Right lobe of liver (tissue), 6 donors: Measurements from ENCODE around the gene CREB3L2. TPM values are rescaled to one million over a fixed set of nuclear protein-coding genes. Genes with fewer than 3 reads are reported as not detected.

ENCODE experiments used
- ATAC-seq, 4 donors: fragments of 200-7000 bp; cut with Tn5 transposase; one replicate each; pipeline ENCODE4 v1.9.1; 2020; ENCODE audit warnings: mild to moderate bottlenecking in 4 of 4, moderate library complexity in 4 of 4
- DNase-seq, 3 donors: peaks; one replicate each; pipeline ENCODE4 v3.0.0-alpha.2; 2020
- H3K27ac ChIP-seq, 3 donors: fragments of 200-600 bp; one replicate each; pipeline ENCODE4 v1.8.0; 2022
- H3K27me3 ChIP-seq, 2 donors: fragments of 200-600 bp; one replicate each; pipeline ENCODE4 v1.8.0; 2022
- H3K36me3 ChIP-seq, 4 donors: fragments of 200-600 bp; sonication (generic) in 1 of 4; one replicate each; pipeline versions ENCODE4 v1.5.1 to v1.8.0; 2017 to 2022; ENCODE audit warnings: control low read depth in 1 of 4
- H3K4me1 ChIP-seq, 4 donors: fragments of 200-600 bp; sonication (generic) in 1 of 4; one replicate each; pipeline versions ENCODE4 v1.5.1 to v1.8.0; 2017 to 2022; ENCODE audit warnings: control low read depth in 1 of 4
- H3K4me3 ChIP-seq, 3 donors: fragments of 200-600 bp; one replicate each; pipeline ENCODE4 v1.8.0; 2022
- H3K9me3 ChIP-seq, 4 donors: fragments of 200-600 bp; sonication (generic) in 1 of 4; one replicate each; pipeline versions ENCODE4 v1.5.1 to v1.8.0; 2017 to 2022; ENCODE audit warnings: control low read depth in 1 of 4
- POLR2A ChIP-seq: fragments of 450-650 bp; IDR thresholded peaks from one replicate; pipeline ENCODE4 v1.6.1; 2017; ENCODE audit warnings: antibody characterized with exemption, mild to moderate bottlenecking
- WGBS: methylation state at CpG from one replicate; pipeline ENCODE4 v1.1.6; 2018; ENCODE audit warnings: low coverage, low lambda C conversion rate; ENCODE audit not compliant: insufficient coverage; ENCODE audit errors: missing lambda C conversion rate; 5-methylcytosine and 5-hydroxymethylcytosine counted together
- intact Hi-C, 2 donors: fragments of 100-400 bp; cut with DNase I; formaldehyde crosslinking; loops; one replicate each; pipeline versions ENCODE4 v1.11.2 to v1.14.1; 2022
- total RNA-seq, 6 experiments: library from RNA; depleted of rRNA in 2 of 6; stranded (reverse); fragments of >200 nt in 2 of 6; fragmentation: NEBNext Ultra II Directional in 3 of 6; extraction: Animal tissue kit (Norgen Biotek cat#: 25700) in 3 of 6; gene quantifications; one replicate each; pipeline versions ENCODE4 v1.1.0 to v1.2.4, GENCODE V29; 2016 to 2023
- TF ChIP-seq, protein P1 (sequence below), 4 donors: fragments of 200-600 bp in 3 of 4; fragments of 450-650 bp in 1 of 4; IDR thresholded peaks; one replicate each; pipeline versions ENCODE4 v1.5.1 to v1.8.0; 2016 to 2022; ENCODE audit warnings: antibody characterized with exemption in 4 of 4, mild to moderate bottlenecking in 2 of 4
- donor health status: DM: no; HTN: yes; CAD: no.
- donor health status: DM: no; HTN: no; CAD: no.
- donor health status: DM: no; HTN: no; CAD: no.
- donor health status: DM: no; HTN: yes; CAD: no.
- donor health status: DM: no; HTN: yes; CAD: no.

CREB3L2 gene
- total RNA-seq, 6 experiments from 2014 or later, result 11.5 to 29.9 (median 18.2) TPM

DNA sequence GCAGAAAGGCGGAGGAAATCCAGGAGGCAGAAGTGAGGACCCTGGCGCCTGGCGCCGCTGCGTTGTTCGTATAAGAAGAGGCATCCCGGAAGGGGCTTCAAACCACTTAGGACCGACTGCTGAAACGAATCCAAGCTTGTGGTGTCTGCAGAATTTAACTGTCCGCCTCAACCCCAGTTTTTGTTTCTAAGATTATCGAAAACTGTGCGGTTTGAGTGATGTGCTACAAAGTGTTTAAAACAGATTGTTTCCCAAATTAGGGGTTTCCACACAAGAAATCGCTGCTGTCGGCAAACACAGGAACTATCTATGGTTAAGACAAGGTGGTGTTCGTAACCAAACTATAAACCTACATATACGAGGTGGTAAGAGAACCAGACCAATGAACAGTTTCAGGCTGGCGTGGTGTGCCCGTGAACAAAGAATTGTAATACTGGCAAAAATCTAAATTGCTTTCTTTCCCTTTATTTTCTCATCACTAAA lies 154.3 kb downstream of the CREB3L2 start:
- H3K27me3 ChIP-seq, result peaks cover 0 to 13% of the 10 kb centered on the region in 2 donors
- ATAC-seq (no peak), DNase-seq (no peak)
- WGBS, result 22% methylated on average over 18 of the region's 18 CpGs
- no peaks in the 10 kb centered on the region for H3K9me3 ChIP-seq
- intact Hi-C loops, result no loop called here
- H3K36me3 ChIP-seq, result no peaks in the 10 kb centered on the region
- peaks cover 0 to 8% (median 0%) of the 10 kb centered on the region in 4 donors for H3K4me1 ChIP-seq
- no peak overlapping the region for H3K27ac ChIP-seq
- TF ChIP-seq, protein P1, sequence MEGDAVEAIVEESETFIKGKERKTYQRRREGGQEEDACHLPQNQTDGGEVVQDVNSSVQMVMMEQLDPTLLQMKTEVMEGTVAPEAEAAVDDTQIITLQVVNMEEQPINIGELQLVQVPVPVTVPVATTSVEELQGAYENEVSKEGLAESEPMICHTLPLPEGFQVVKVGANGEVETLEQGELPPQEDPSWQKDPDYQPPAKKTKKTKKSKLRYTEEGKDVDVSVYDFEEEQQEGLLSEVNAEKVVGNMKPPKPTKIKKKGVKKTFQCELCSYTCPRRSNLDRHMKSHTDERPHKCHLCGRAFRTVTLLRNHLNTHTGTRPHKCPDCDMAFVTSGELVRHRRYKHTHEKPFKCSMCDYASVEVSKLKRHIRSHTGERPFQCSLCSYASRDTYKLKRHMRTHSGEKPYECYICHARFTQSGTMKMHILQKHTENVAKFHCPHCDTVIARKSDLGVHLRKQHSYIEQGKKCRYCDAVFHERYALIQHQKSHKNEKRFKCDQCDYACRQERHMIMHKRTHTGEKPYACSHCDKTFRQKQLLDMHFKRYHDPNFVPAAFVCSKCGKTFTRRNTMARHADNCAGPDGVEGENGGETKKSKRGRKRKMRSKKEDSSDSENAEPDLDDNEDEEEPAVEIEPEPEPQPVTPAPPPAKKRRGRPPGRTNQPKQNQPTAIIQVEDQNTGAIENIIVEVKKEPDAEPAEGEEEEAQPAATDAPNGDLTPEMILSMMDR (IDR thresholded peaks at IDR 0.05), result no peak
- TF ChIP-seq POLR2A, result no peak
- H3K4me3 ChIP-seq, result no peak overlapping the region

DNA sequence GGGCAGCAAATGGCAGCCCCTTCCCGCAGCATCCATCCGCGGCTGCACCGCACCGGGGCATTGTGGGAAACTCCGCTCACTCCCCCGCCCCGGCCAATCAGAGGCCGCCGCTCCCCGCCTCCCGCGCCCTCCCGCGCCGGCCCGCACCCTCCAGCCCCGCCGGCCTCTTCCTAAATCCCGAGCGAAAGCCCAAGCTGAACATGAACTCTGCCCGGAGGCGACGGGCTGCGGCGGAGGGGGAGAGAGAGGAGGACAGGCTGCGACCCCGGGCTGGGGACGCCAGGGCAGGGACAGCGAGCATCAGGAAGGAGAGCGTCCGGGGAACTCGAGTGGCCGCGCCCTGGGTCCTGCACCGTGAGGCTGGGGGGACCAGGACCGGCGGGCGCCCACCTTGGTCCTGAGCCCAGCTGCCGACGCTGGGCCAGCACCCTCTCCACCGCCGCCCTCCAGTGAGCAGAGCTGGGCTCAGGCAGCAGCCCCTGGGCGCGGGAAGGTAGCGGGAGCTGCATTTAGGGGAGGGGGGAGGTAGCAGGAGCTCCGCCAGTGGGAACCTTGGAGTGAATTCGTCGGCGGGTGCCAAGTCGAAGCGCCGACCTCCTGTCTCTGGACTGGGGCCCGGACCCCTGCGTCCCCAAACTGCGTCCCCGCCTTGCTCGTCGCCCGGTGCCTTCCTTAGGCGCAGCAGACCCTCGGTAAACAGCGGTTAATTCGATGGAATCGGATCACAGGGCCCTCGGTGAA lies 154.9 kb downstream of the CREB3L2 start, which contains the start of gene DGKI:
Gene DGKI (minus strand): TSS at position 148 of the 741 bp plus-strand sequence.
- H3K27ac ChIP-seq, result no peak within 1 kb of the TSS
- H3K36me3 ChIP-seq, result no peaks in the 10 kb centered on the region
- ATAC-seq (peak; percentile 19 to 57 (median 40)), DNase-seq (no peak)
- TF ChIP-seq, protein P1 (IDR thresholded peaks at IDR 0.05), result no peak
- TF ChIP-seq POLR2A, result no peak
- peak within 1 kb of the TSS in 1 of 3 donors; percentile 37 for H3K4me3 ChIP-seq
- intact Hi-C loops, result no loop called here
- WGBS, result 2% methylated on average over 12 of the region's 66 CpGs
- peaks cover 0 to 13% of the 10 kb centered on the region in 2 donors for H3K27me3 ChIP-seq
- no peaks in the 10 kb centered on the region for H3K9me3 ChIP-seq
- peaks cover 0 to 8% (median 0%) of the 10 kb centered on the region in 4 donors for H3K4me1 ChIP-seq

DNA sequence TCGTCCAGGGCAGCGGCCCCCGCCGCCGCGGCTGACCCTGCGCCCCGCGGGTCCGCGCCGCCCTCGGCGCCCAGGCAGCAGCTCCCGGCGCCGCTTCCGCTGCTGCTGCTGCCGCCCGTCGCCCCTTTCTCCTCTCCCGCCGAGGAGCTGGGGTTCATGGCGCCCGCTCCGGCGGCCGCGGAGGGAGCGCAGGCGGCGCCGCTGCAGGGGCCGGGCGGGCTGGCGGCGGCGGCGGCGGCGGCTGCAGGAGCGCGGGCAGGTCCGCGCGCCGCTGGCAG lies 155.4 kb downstream of the CREB3L2 start:
- Histone ChIP-seq H3K9me3 (no peaks in the 10 kb centered on the region), H3K4me3 (peak overlapping the region in 1 of 3 donors; percentile 37), H3K27me3 (peaks cover 0 to 13% of the 10 kb centered on the region in 2 donors), H3K27ac (no peak overlapping the region), H3K36me3 (no peaks in the 10 kb centered on the region), H3K4me1 (peaks cover 0 to 8% (median 0%) of the 10 kb centered on the region in 4 donors)
- DNase-seq (no peak), ATAC-seq (peak in 2 of 4 donors; percentile 10 to 17)
- intact Hi-C loops, result no loop called here
- WGBS, result no CpG with 5 or more reads among the region's 47 CpGs
- no peak for TF ChIP-seq POLR2A
- TF ChIP-seq, protein P1 (IDR thresholded peaks at IDR 0.05), result no peak

DNA sequence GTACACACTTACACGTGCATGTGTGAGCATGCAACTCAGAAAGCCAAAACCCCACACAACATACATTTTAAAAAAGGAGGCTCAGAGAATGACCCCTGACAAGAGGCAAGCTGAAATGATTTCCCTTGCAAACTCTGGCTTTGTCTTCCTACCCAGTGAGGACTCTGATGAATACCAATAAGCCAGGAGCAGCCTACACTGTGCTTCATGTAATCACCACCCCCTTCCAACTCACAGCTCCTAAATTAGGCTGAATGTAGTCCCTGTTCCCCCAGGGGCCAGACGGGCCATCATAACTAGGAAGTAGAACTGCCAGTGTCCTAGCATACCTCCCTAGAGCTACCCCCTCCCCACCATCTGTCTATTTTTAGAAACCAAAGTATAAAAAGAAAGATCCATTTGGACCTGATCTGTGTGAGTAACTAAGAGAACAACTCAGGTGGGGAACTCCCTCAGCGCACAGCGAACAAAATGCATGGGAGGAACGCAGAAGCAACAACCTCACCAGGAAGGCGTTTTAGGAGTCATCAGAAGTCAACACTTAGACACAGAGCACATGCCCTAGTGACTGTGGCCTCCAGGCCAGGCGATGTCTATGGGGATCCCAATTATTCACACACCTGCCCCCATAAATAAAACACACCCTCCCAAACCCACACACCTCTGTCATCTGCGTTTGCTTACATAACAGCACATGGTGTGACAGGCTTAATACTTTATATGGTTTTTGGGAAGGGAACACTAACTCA lies 157.0 kb downstream of the CREB3L2 start:
- ATAC-seq, result no peak
- H3K27me3 ChIP-seq, result peaks cover 0 to 13% of the 10 kb centered on the region in 2 donors

More for the DNA sequence above, 157.0 kb downstream of the CREB3L2 start:
- Histone ChIP-seq H3K36me3 (no peaks in the 10 kb centered on the region), H3K4me3 (no peak overlapping the region), H3K9me3 (no peaks in the 10 kb centered on the region), H3K27ac (no peak overlapping the region), H3K4me1 (peaks cover 0 to 16% (median 3%) of the 10 kb centered on the region in 4 donors)
- WGBS, result 79% methylated on average over 7 of the region's 8 CpGs
- intact Hi-C loops, result no loop called here
- no peak for DNase-seq
- TF ChIP-seq, protein P1 (IDR thresholded peaks at IDR 0.05), result no peak
- no peak for TF ChIP-seq POLR2A
